ENCODE data around the gene PARD3B.

DNA sequence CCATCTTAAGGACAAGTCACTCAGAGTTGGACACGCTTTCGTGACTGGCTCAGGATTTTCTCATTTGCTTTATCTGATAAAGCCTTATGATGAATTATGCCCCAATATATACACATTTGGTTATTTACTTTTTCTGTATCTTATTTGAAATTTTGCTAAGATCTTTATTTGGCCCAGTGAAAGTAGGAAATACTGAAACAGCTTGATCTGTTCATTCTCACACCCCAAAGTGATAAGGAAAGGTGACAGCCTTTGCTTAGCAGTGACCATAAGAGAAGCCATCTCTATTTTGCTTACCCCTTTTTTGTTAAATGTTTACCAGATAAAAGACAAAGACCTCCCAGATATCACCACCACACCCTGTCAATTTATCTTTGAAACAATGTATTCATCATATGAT lies 428.3 kb downstream of the PARD3B start:
- no peak for TF ChIP-seq POLR2A (IDR thresholded peaks at IDR 0.05)
- TF ChIP-seq, protein P1, sequence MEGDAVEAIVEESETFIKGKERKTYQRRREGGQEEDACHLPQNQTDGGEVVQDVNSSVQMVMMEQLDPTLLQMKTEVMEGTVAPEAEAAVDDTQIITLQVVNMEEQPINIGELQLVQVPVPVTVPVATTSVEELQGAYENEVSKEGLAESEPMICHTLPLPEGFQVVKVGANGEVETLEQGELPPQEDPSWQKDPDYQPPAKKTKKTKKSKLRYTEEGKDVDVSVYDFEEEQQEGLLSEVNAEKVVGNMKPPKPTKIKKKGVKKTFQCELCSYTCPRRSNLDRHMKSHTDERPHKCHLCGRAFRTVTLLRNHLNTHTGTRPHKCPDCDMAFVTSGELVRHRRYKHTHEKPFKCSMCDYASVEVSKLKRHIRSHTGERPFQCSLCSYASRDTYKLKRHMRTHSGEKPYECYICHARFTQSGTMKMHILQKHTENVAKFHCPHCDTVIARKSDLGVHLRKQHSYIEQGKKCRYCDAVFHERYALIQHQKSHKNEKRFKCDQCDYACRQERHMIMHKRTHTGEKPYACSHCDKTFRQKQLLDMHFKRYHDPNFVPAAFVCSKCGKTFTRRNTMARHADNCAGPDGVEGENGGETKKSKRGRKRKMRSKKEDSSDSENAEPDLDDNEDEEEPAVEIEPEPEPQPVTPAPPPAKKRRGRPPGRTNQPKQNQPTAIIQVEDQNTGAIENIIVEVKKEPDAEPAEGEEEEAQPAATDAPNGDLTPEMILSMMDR (IDR thresholded peaks at IDR 0.05): no peak
- no peak for TF ChIP-seq EP300 (IDR thresholded peaks at IDR 0.05; ENCODE audit: low read depth)

Data from transverse colon (tissue), 3 donors.